Sigmoid colon (tissue), 3 donors: ENCODE data around the gene OR11A1.

ENCODE experiments used
- CTCF ChIP-seq, 4 experiments: fragments of 450-650 bp in 3 of 4; fragments of 200-600 bp in 1 of 4; IDR thresholded peaks; one replicate each; pipeline ENCODE4 v1.5.1; 2016 to 2019; ENCODE audit warnings: antibody characterized with exemption in 4 of 4, mild to moderate bottlenecking in 3 of 4, moderate library complexity in 2 of 4
- POLR2A ChIP-seq, 2 donors: fragments of 450-650 bp; IDR thresholded peaks; one replicate each; pipeline ENCODE4 v1.6.1; 2016; ENCODE audit warnings: antibody characterized with exemption in 2 of 2, mild to moderate bottlenecking in 2 of 2, moderate library complexity in 2 of 2

GRCh38 chr6:29442719-29443118, 14.2 kb downstream of the OR11A1 start:
- TF ChIP-seq CTCF (IDR thresholded peaks at IDR 0.05): no peak
- TF ChIP-seq POLR2A (IDR thresholded peaks at IDR 0.05): no peak
